Measurements from ENCODE around the gene CR1. TPM values are rescaled to one million over a fixed set of nuclear protein-coding genes. Genes with fewer than 3 reads are reported as not detected.

CR1 gene
- total and polyA plus RNA-seq, 2 of the 4 experiments (the other 2 are of a cell fraction): not detected

DNA sequence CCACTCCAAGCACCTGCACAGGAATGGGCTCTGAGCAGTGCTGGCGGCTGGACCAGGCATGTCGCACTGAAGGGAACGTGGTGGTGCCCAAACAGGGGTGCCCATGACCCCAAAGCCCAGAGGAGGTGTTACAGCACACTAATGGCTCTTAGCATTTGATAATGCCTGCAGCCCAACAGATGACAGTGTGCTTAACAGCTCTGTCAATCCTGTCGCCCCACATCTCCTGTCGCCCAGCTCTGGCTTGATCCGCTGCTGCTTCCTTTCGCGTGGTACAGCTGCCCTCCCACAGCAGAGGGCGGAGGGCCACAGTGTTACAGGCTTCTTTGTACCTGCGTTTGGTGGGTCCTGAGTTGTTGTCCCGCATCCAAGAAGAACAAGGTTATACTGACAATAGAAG lies 116.8 kb downstream of the CR1 start:
- H3K4me3 ChIP-seq (ENCODE audit: insufficient read depth, low read depth, low read length): no peak overlapping the region
- H3K27me3 ChIP-seq (ENCODE audit: control insufficient read depth, insufficient read depth, low read length): peaks cover 2% of the 10 kb centered on the region; the same call in 1 of the 2 replicates
- BruUV-seq (replicated peaks): no TSS peak
- DNase-seq (no peak), ATAC-seq (ENCODE audit: low read depth) (no peak)
- in situ Hi-C loops (cut with MboI; ENCODE audit: low sequenced_read_pairs) (no loop called here), intact Hi-C loops (cut with micrococcal nuclease) (no loop called here), dilution Hi-C loops (cut with HindIII; ENCODE audit: low sequenced_read_pairs, unreplicated experiment) (no loop called here)
- H4K20me1 ChIP-seq (ENCODE audit: insufficient read depth, low read length): no peaks in the 10 kb centered on the region
- no peak overlapping the region for H4K8ac ChIP-seq (ENCODE audit: low read depth in 2 of 2, low read length in 2 of 2)
- TF ChIP-seq NFE2L2 (IDR thresholded peaks at IDR 0.05; ENCODE audit: low read depth, low read length) (no peak), RFX5 (IDR thresholded peaks at IDR 0.05; ENCODE audit: low read depth, low read length) (no peak), RAD21 (IDR thresholded peaks at IDR 0.05; ENCODE audit: low read length) (no peak), MXI1 (IDR thresholded peaks at IDR 0.05; ENCODE audit: borderline replicate concordance, low read depth, low read length) (no peak), MAFK (IDR thresholded peaks at IDR 0.05; ENCODE audit: low read depth, low read length) (no peak), FOS (IDR thresholded peaks at IDR 0.05; ENCODE audit: low read depth, low read length) (no peak), USF2 (IDR thresholded peaks at IDR 0.05; ENCODE audit: low read depth, low read length) (no peak), MAZ (IDR thresholded peaks at IDR 0.05; ENCODE audit: borderline replicate concordance, low read depth, low read length) (no peak), CEBPB (IDR thresholded peaks at IDR 0.05; ENCODE audit: low read depth, low read length) (no peak), BHLHE40 (IDR thresholded peaks at IDR 0.05; ENCODE audit: low read depth, low read length) (no peak)
- TF ChIP-seq, protein P1, sequence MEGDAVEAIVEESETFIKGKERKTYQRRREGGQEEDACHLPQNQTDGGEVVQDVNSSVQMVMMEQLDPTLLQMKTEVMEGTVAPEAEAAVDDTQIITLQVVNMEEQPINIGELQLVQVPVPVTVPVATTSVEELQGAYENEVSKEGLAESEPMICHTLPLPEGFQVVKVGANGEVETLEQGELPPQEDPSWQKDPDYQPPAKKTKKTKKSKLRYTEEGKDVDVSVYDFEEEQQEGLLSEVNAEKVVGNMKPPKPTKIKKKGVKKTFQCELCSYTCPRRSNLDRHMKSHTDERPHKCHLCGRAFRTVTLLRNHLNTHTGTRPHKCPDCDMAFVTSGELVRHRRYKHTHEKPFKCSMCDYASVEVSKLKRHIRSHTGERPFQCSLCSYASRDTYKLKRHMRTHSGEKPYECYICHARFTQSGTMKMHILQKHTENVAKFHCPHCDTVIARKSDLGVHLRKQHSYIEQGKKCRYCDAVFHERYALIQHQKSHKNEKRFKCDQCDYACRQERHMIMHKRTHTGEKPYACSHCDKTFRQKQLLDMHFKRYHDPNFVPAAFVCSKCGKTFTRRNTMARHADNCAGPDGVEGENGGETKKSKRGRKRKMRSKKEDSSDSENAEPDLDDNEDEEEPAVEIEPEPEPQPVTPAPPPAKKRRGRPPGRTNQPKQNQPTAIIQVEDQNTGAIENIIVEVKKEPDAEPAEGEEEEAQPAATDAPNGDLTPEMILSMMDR (conservative IDR thresholded peaks at IDR 0.05; ENCODE audit: low read depth, low read length): no peak
- ChIA-PET POLR2A (ENCODE audit: unreplicated experiment) (no interaction called here), CTCF (no interaction called here)
- H3K4me1 ChIP-seq (ENCODE audit: control insufficient read depth, insufficient read depth, low read length): no peaks in the 10 kb centered on the region
- no peak overlapping the region for H3K4ac ChIP-seq (ENCODE audit: low read depth, low read length)
- H4K5ac ChIP-seq (ENCODE audit: low read depth, low read length): no peak overlapping the region
- H2AK5ac ChIP-seq (ENCODE audit: low read depth, low read length): no peak overlapping the region
- H3K56ac ChIP-seq (ENCODE audit: extremely low read depth, insufficient read depth, low read length): no peak overlapping the region
- no peaks in the 10 kb centered on the region for H3K36me3 ChIP-seq (ENCODE audit: control insufficient read depth, insufficient read depth, low read length)
- no peak overlapping the region for H4K91ac ChIP-seq (ENCODE audit: insufficient read depth, low read depth, low read length)
- H2BK5ac ChIP-seq (ENCODE audit: low read depth, low read length, poor library complexity, severe bottlenecking): no peak overlapping the region
- H2AFZ ChIP-seq (replicated peaks; ENCODE audit: low read length, poor library complexity): no peak overlapping the region
- H3K79me1 ChIP-seq (ENCODE audit: low read depth in 1 of 2, low read length in 2 of 2): no peaks in the 10 kb centered on the region
- H2BK15ac ChIP-seq (ENCODE audit: low read depth, low read length): no peak overlapping the region
- H2BK120ac ChIP-seq (ENCODE audit: low read depth, low read length): no peak overlapping the region
- H3K27ac ChIP-seq (ENCODE audit: insufficient read depth, low read length): no peak overlapping the region
- H3K9me1 ChIP-seq (ENCODE audit: insufficient read depth, low read length): no peaks in the 10 kb centered on the region
- H3K18ac ChIP-seq (ENCODE audit: low read depth, low read length): no peak overlapping the region
- H3K9ac ChIP-seq (ENCODE audit: low read depth, low read length): no peak overlapping the region
- H3K4me2 ChIP-seq (ENCODE audit: low read depth, low read length): no peak overlapping the region
- no peak overlapping the region for H3K23ac ChIP-seq (ENCODE audit: low read depth, low read length)
- 55% methylated on average over 3 of the region's 11 CpGs; no CpG with 5 or more reads in 1 of the 2 experiments for WGBS, 2 experiments (ENCODE audit: extremely low coverage in 2 of 2, insufficient read length in 1 of 2)
- no peaks in the 10 kb centered on the region for H3K9me3 ChIP-seq (ENCODE audit: control insufficient read depth, insufficient read depth, low read length)
- no peak overlapping the region for H2AK9ac ChIP-seq (replicated peaks; ENCODE audit: low read depth, low read length, poor library complexity)
- H2BK20ac ChIP-seq (ENCODE audit: low read depth, low read length): no peak overlapping the region
- no peak overlapping the region for H3K14ac ChIP-seq (replicated peaks; ENCODE audit: low read depth, low read length)

Measured in IMR-90 (cell line).